Large intestine (tissue), 3 donors: ENCODE measurements around the gene TSKS. TPM values are rescaled to one million over a fixed set of nuclear protein-coding genes. Genes with fewer than 3 reads are reported as not detected.
A peak's percentile ranks its signal among the peaks of the same experiment; 100 is the strongest.

ENCODE experiments used
- DNase-seq, 2 donors: peaks; one replicate each; pipeline versions ENCODE4 v3.0.0 to v3.0.0-alpha.2; 2013
- H3K27ac ChIP-seq: one replicate; pipeline ENCODE4 v1.5.1; 2013; ENCODE audit warnings: low read length
- H3K27me3 ChIP-seq: 2 replicates; pipeline ENCODE4 v1.6.1; 2013; ENCODE audit warnings: low read length; ENCODE audit not compliant: control insufficient read depth, insufficient read depth
- H3K36me3 ChIP-seq: 2 replicates; pipeline ENCODE4 v1.6.1; 2013; ENCODE audit warnings: low read length; ENCODE audit not compliant: control insufficient read depth, insufficient read depth
- H3K4me1 ChIP-seq: one replicate; pipeline ENCODE4 v1.6.1; 2013; ENCODE audit warnings: low read length; ENCODE audit not compliant: control insufficient read depth, insufficient read depth
- H3K4me3 ChIP-seq: one replicate; pipeline ENCODE4 v1.5.1; 2013; ENCODE audit warnings: low read length
- H3K9me3 ChIP-seq: one replicate; pipeline ENCODE4 v1.6.1; 2013; ENCODE audit warnings: mild to moderate bottlenecking, low read depth, low read length, moderate library complexity; ENCODE audit not compliant: control insufficient read depth
- WGBS: methylation state at CpG from one replicate; pipeline ENCODE4 v1.1.5; 2013; ENCODE audit warnings: low lambda C conversion rate; ENCODE audit not compliant: insufficient coverage; 5-methylcytosine and 5-hydroxymethylcytosine counted together
- polyA plus RNA-seq: library from polyadenylated mRNA; unstranded; fragments of 120-200 nt; gene quantifications from one replicate; pipeline ENCODE4 v1.2.1, GENCODE V29; 2013

TSKS gene
- polyA plus RNA-seq, 1 donor = 0.15 TPM

DNA sequence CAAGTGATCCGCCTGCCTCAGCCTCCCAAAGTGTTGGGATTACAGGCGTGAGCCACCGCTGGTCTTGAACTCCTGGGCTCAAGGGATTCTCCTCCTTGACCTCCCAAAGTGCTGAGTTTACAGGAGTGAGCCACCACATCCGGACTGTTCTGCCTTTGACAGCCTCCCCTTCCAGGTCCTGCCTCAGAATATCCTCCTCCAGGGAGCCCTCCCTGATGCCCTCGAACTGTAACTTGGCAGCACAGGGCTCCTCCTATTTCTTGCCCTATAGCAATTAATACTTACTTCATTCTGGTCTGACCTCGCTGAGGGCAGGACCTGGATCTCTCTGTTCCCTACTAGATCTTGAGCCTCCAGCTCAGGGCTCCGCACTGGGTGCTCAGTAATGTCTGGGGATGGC is 66.2 kb downstream of the TSKS start:
- H3K4me1 ChIP-seq = no peaks in the 10 kb centered on the region
- no peak overlapping the region for H3K27ac ChIP-seq
- H3K36me3 ChIP-seq = no peaks in the 10 kb centered on the region
- H3K27me3 ChIP-seq = peaks cover 31% of the 10 kb centered on the region
- DNase-seq = no peak
- WGBS = no CpG with 5 or more reads among the region's 7 CpGs
- no peaks in the 10 kb centered on the region for H3K9me3 ChIP-seq
- H3K4me3 ChIP-seq = no peak overlapping the region

DNA sequence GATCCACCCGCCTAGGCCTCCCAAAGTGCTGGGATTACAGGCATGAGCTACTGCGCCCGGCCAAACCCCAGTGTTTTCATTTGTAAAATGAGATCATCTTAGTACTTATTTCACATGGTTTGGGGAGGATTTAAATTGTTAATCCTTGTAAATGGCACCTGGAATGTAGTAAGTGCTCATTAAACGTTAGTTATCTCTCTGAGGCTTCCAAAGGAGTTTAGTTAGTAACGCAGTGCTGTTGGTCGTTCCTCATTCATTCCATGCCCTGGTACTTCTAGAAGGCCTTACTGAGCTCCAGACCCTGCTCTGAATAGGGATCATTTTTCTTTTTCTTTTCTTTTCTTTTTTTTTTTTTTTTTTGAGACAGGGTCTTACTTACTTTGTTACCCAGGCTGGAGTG is 67.0 kb downstream of the TSKS start:
- H3K4me1 ChIP-seq = no peaks in the 10 kb centered on the region
- H3K36me3 ChIP-seq = no peaks in the 10 kb centered on the region
- H3K9me3 ChIP-seq = no peaks in the 10 kb centered on the region
- no peak overlapping the region for H3K27ac ChIP-seq
- no peak overlapping the region for H3K4me3 ChIP-seq
- no peak for DNase-seq
- H3K27me3 ChIP-seq = peaks cover 34% of the 10 kb centered on the region
- WGBS = 85% methylated on average over 3 of the region's 6 CpGs

- no peak for DNase-seq
- H3K36me3 ChIP-seq = peaks cover 9% of the 10 kb centered on the region
- H3K4me1 ChIP-seq = peaks cover 18% of the 10 kb centered on the region
- H3K27ac ChIP-seq = no peak overlapping the region
- no peak overlapping the region for H3K4me3 ChIP-seq
- peaks cover 44% of the 10 kb centered on the region for H3K27me3 ChIP-seq
- peaks cover 5% of the 10 kb centered on the region for H3K9me3 ChIP-seq
- WGBS = 100% methylated on average over 2 of the region's 16 CpGs
These were observed 71.0 kb downstream of the TSKS start for GRCh38 chr19:49692147-49692506.

GRCh38 chr19:49691243-49692146 is 71.6 kb downstream of the TSKS start:
- WGBS = no CpG with 5 or more reads among the region's 39 CpGs
- Histone ChIP-seq H3K9me3 (peaks cover 5% of the 10 kb centered on the region), H3K4me1 (peaks cover 18% of the 10 kb centered on the region), H3K27me3 (peaks cover 44% of the 10 kb centered on the region), H3K4me3 (peak overlapping the region; percentile 39), H3K36me3 (peaks cover 13% of the 10 kb centered on the region), H3K27ac (peak overlapping the region; percentile 40)
- peak; percentile 55 to 59 for DNase-seq

- WGBS = no CpG with 5 or more reads among the region's 38 CpGs
- peak; percentile 42 to 48 for DNase-seq
These were observed 72.4 kb downstream of the TSKS start, which contains the start of gene CPT1C for GRCh38 chr19:49690656-49691242. CPT1C (plus strand) TSS chr19:49691116; CDS start chr19:49692253, 1,137 bp downstream.

GRCh38 chr19:49690079-49690655 is 72.9 kb downstream of the TSKS start:
- peak overlapping the region; percentile 40 for H3K27ac ChIP-seq
- WGBS = no CpG with 5 or more reads among the region's 39 CpGs
- H3K27me3 ChIP-seq = peaks cover 44% of the 10 kb centered on the region
- no peak for DNase-seq
- H3K4me1 ChIP-seq = peaks cover 18% of the 10 kb centered on the region
- H3K36me3 ChIP-seq = peaks cover 26% of the 10 kb centered on the region
- H3K9me3 ChIP-seq = peaks cover 5% of the 10 kb centered on the region
- H3K4me3 ChIP-seq = peak overlapping the region; percentile 39

More at GRCh38 chr19:49690656-49691242, 72.4 kb downstream of the TSKS start, which contains the start of gene CPT1C:
- Histone ChIP-seq H3K27ac (peak within 1 kb of the TSS; percentile 40), H3K36me3 (peaks cover 20% of the 10 kb centered on the region), H3K27me3 (peaks cover 44% of the 10 kb centered on the region), H3K4me3 (peak within 1 kb of the TSS; percentile 39), H3K9me3 (peaks cover 5% of the 10 kb centered on the region), H3K4me1 (peaks cover 18% of the 10 kb centered on the region)

Other genes with a start within 250 kb of the TSKS start
- gene RCN3, start 235.3 kb downstream of the TSKS start, polyA plus RNA-seq = 59.7 TPM
- 51.3 TPM for gene NOSIP, start 182.8 kb downstream of the TSKS start, polyA plus RNA-seq
- 11.4 TPM for gene PRRG2, start 182.0 kb downstream of the TSKS start, polyA plus RNA-seq
- 19.1 TPM for gene PRR12, start 172.1 kb downstream of the TSKS start, polyA plus RNA-seq
- gene RRAS, start 123.2 kb downstream of the TSKS start, polyA plus RNA-seq = 36.8 TPM
- gene SCAF1, start 121.1 kb downstream of the TSKS start, polyA plus RNA-seq = 35.4 TPM
- gene IRF3, start 97.4 kb downstream of the TSKS start, polyA plus RNA-seq = 95.2 TPM
- gene BCL2L12, start 97.4 kb downstream of the TSKS start, polyA plus RNA-seq = 22.4 TPM
- 125 TPM for gene PRMT1, start 86.0 kb downstream of the TSKS start, polyA plus RNA-seq
- gene ADM5, start 73.7 kb downstream of the TSKS start, polyA plus RNA-seq = 1.4 TPM
- gene CPT1C, start 72.2 kb downstream of the TSKS start, polyA plus RNA-seq = 7.4 TPM
- 60.5 TPM for gene AP2A1, start 3.7 kb upstream of the TSKS start, polyA plus RNA-seq
- gene FUZ, start 50.0 kb upstream of the TSKS start, polyA plus RNA-seq = 18.4 TPM
- 57.7 TPM for gene MED25, start 55.0 kb upstream of the TSKS start, polyA plus RNA-seq
- 153 TPM for gene PTOV1, start 87.9 kb upstream of the TSKS start, polyA plus RNA-seq
- 61.2 TPM for gene PNKP, start 104.3 kb upstream of the TSKS start, polyA plus RNA-seq
- 38.5 TPM for gene AKT1S1, start 114.0 kb upstream of the TSKS start, polyA plus RNA-seq
- 31.6 TPM for gene TBC1D17, start 114.4 kb upstream of the TSKS start, polyA plus RNA-seq
- 3.5 TPM for gene IL4I1, start 133.6 kb upstream of the TSKS start, polyA plus RNA-seq
- 44.7 TPM for gene ATF5, start 165.9 kb upstream of the TSKS start, polyA plus RNA-seq
- 46.2 TPM for gene NUP62, start 166.2 kb upstream of the TSKS start, polyA plus RNA-seq
- gene SIGLEC11, start 197.9 kb upstream of the TSKS start, polyA plus RNA-seq = 23.8 TPM